ENCODE results near the gene EMC1.
"Not testable (repeated sequence)": the region's sequence is repeated elsewhere in the genome, so short reads cannot be mapped to it uniquely, and the experiment has no call there.

EMC1 gene

GRCh38 chr1:19187852-19188251 lies 63.5 kb downstream of the EMC1 start:
- no peak for DNase-seq

- DNase-seq: no peak
These were observed 65.3 kb downstream of the EMC1 start for GRCh38 chr1:19186001-19186400.

- DNase-seq: no peak
These were observed 69.1 kb downstream of the EMC1 start for GRCh38 chr1:19182223-19182622.

GRCh38 chr1:19180265-19180657 lies 71.1 kb downstream of the EMC1 start:
- not testable (repeated sequence) for DNase-seq

- DNase-seq: no peak
These were observed 71.6 kb downstream of the EMC1 start for GRCh38 chr1:19179597-19180264.

GRCh38 chr1:19178734-19179398 lies 72.5 kb downstream of the EMC1 start:
- no peak for DNase-seq

- no peak for DNase-seq
These were observed 73.5 kb downstream of the EMC1 start for GRCh38 chr1:19177811-19178210.

GRCh38 chr1:19169642-19170041 lies 81.7 kb downstream of the EMC1 start:
- no peak for DNase-seq

- no peak for DNase-seq
These were observed 84.2 kb downstream of the EMC1 start for GRCh38 chr1:19167140-19167539.

- DNase-seq: no peak
These were observed 85.3 kb downstream of the EMC1 start for GRCh38 chr1:19166066-19166465.
